Activated naive CD4-positive, alpha-beta T cell treated with anti-CD3 and anti-CD28 coated beads, Interleukin-2, amount 10 ng/mL, durations not matched to agents 7 days and 5 days (primary cell): Measurements from ENCODE around the gene SS18.

Experiments used
- CTCF ChIA-PET: fragments of 350-600 bp; sonication (Branson Sonifier 250); formaldehyde crosslinking; loops from one replicate; lab custom pipeline; 2021; ENCODE audit warnings: antibody characterized with exemption; lab: Charles Lee
- DNase-seq: peaks from one replicate; pipeline ENCODE4 v3.0.0-alpha.2; 2020
- H3K27ac Mint-ChIP-seq: one replicate; pipeline ENCODE4 v1.8.0; 2021; ENCODE audit warnings: mild to moderate bottlenecking, moderate library complexity, mixed read lengths
- H3K27me3 Mint-ChIP-seq: one replicate; pipeline ENCODE4 v1.8.0; 2021; ENCODE audit warnings: mild to moderate bottlenecking, mixed read lengths
- H3K36me3 Mint-ChIP-seq: one replicate; pipeline ENCODE4 v1.8.0; 2021; ENCODE audit warnings: mixed read lengths
- H3K4me1 Mint-ChIP-seq: one replicate; pipeline ENCODE4 v1.8.0; 2021; ENCODE audit warnings: mixed read lengths
- H3K4me3 Mint-ChIP-seq: one replicate; pipeline ENCODE4 v1.8.0; 2021; ENCODE audit warnings: mild to moderate bottlenecking, moderate library complexity, mixed read lengths
- H3K9me3 Mint-ChIP-seq: one replicate; pipeline ENCODE4 v1.8.0; 2021; ENCODE audit warnings: mixed read lengths

SS18 gene

GRCh38 chr18:26003817-26004216 lies 86.6 kb downstream of the SS18 start:
- H3K36me3 Mint-ChIP-seq = no peaks in the 10 kb centered on the region
- CTCF ChIA-PET = no interaction called here

DNA sequence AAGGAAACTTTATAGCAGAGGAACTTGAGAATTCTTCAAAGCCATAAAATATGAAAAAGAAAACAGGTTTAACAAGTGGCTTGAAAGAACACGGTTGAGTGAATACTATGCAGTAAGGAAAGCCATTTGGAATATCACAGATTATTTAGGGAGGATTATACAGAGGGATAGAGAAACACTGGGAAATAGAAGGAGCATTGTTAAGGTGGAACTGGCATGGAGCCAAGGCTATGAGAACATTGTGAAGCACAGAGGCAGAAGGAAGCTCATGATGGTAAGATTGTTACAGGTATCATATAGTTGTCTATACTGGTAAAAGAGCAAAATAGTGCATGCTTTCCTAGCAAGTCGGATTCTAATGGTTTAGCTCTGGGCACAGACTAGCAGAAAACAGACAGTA lies 87.1 kb downstream of the SS18 start:
- Mint-ChIP-seq H3K27me3 (no peaks in the 10 kb centered on the region), H3K27ac (no peak overlapping the region), H3K4me3 (no peak overlapping the region), H3K36me3 (no peaks in the 10 kb centered on the region), H3K9me3 (no peaks in the 10 kb centered on the region), H3K4me1 (no peaks in the 10 kb centered on the region)
- no peak for DNase-seq
- CTCF ChIA-PET = no interaction called here

More at GRCh38 chr18:26003817-26004216, 86.6 kb downstream of the SS18 start:
- Mint-ChIP-seq H3K4me3 (no peak overlapping the region), H3K27ac (no peak overlapping the region), H3K27me3 (no peaks in the 10 kb centered on the region), H3K4me1 (no peaks in the 10 kb centered on the region), H3K9me3 (no peaks in the 10 kb centered on the region)
- no peak for DNase-seq

GRCh38 chr18:26002375-26002910 lies 88.0 kb downstream of the SS18 start:
- Mint-ChIP-seq H3K36me3 (no peaks in the 10 kb centered on the region), H3K4me1 (no peaks in the 10 kb centered on the region), H3K4me3 (no peak overlapping the region), H3K27ac (no peak overlapping the region), H3K9me3 (no peaks in the 10 kb centered on the region), H3K27me3 (no peaks in the 10 kb centered on the region)
- CTCF ChIA-PET = no interaction called here
- DNase-seq = no peak

DNA sequence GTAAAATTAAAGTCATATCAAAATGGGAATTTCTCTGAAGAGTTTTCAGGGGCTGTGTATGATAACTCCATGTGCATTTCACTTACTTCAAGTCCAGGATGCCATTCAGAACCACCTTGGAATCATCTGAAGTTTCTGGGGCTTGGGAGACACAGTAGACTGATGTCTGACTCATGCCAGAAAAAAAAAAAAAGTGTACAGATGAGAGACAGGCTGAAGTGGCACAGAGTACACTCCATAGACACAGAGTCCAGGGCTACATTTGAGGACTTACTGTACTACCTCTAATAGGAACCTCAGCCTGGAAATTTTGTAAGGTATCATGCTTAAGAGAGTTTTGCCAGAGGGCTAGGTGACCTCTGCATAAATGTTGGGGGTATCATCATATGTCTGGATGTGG lies 92.0 kb downstream of the SS18 start:
- H3K4me1 Mint-ChIP-seq = no peaks in the 10 kb centered on the region
- no peak for DNase-seq

DNA sequence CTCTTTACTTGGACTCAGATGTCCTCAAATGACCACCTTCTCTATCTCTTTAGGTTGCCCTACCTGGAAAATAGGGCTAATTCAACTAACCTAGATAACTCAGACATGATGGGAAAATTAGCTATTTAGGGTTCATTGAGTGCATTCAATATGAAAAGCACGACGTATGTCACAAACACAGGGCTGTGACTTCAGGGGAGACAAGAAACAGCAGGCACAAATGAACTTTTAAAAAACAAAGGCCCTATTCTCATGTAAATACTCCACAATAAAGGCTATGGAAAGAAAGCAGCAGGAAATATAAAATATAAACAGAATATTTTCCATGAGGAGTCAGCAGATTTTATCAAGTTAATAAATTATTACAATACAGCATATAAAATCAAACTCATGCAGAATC lies 97.8 kb downstream of the SS18 start:
- H3K27me3 Mint-ChIP-seq = peaks cover 6% of the 10 kb centered on the region
- no peak overlapping the region for H3K4me3 Mint-ChIP-seq

More for the DNA sequence above, 92.0 kb downstream of the SS18 start:
- no peaks in the 10 kb centered on the region for H3K9me3 Mint-ChIP-seq
- no peaks in the 10 kb centered on the region for H3K36me3 Mint-ChIP-seq
- H3K27ac Mint-ChIP-seq = no peak overlapping the region
- H3K4me3 Mint-ChIP-seq = no peak overlapping the region
- no peaks in the 10 kb centered on the region for H3K27me3 Mint-ChIP-seq
- CTCF ChIA-PET = no interaction called here

DNA sequence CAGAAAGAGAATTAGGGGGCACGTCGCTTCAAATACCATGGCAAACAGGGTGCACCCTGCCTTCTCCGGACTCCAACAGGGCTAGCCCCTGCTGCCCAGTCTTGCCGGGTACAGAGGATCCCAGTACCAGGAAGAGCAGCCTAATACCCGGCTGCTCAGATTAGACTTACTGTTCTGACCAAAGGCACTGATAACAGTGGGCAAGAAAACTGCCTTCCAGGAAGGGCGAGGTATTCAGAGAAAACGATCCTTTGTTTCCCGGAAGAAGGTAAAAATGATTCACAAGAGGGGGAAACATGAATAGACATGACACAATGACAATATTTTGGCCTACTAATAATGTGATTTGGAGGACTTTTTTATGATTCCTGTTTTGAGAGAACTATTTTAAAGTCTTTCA lies 99.9 kb downstream of the SS18 start:
- CTCF ChIA-PET = no interaction called here
- Mint-ChIP-seq H3K4me3 (no peak overlapping the region), H3K27ac (no peak overlapping the region), H3K9me3 (no peaks in the 10 kb centered on the region), H3K4me1 (no peaks in the 10 kb centered on the region), H3K36me3 (no peaks in the 10 kb centered on the region), H3K27me3 (peaks cover 7% of the 10 kb centered on the region)
- DNase-seq = no peak

More for the DNA sequence above, 97.8 kb downstream of the SS18 start:
- no peaks in the 10 kb centered on the region for H3K4me1 Mint-ChIP-seq
- H3K9me3 Mint-ChIP-seq = no peaks in the 10 kb centered on the region
- DNase-seq = no peak
- CTCF ChIA-PET = interaction anchor here (0.7 kb wide), 1 partner anchor 97 kb away, joined by 4 read pairs; no protein-coding TSS in a partner anchor
- no peaks in the 10 kb centered on the region for H3K36me3 Mint-ChIP-seq
- no peak overlapping the region for H3K27ac Mint-ChIP-seq

DNA sequence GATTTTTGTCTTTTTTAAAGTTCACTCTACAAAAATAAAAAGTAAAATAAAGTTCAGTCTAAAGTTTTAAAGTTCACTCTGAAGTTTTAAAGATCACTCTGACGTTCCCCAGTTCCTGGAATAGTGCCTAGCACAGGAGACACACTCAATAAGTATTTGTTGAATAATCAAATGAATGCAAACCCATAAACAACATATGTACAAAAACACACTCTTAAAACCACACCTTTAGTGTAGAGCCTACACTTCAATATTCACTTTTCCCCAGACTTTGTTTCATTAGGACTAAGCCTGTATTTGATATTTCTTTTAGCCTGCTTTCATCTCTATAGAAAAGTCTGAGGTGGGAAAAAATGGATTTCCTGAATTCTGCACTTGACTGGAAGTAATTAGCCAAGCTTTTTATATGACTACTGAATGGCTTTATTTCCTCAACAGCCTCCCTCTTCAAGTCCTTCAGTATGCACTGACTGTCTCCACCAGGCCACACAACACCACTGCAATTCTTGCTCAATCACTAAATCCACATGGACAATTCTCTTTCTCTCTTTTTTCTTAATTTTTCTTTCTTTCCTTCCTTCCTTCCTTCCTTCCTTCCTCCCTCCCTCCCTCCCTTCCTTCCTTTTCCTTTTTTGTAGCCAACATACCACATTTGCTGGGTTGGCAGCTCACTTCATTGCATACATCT lies 104.6 kb downstream of the SS18 start:
- Mint-ChIP-seq H3K9me3 (no peaks in the 10 kb centered on the region), H3K27me3 (peaks cover 10% of the 10 kb centered on the region), H3K36me3 (no peaks in the 10 kb centered on the region), H3K27ac (no peak overlapping the region), H3K4me3 (no peak overlapping the region), H3K4me1 (no peaks in the 10 kb centered on the region)
- DNase-seq = no peak
- CTCF ChIA-PET = no interaction called here

GRCh38 chr18:25983730-25984129 lies 106.7 kb downstream of the SS18 start:
- no peaks in the 10 kb centered on the region for H3K9me3 Mint-ChIP-seq
- H3K4me1 Mint-ChIP-seq = no peaks in the 10 kb centered on the region
- DNase-seq = no peak
- H3K4me3 Mint-ChIP-seq = no peak overlapping the region
- CTCF ChIA-PET = no interaction called here
- no peak overlapping the region for H3K27ac Mint-ChIP-seq
- H3K36me3 Mint-ChIP-seq = no peaks in the 10 kb centered on the region
- H3K27me3 Mint-ChIP-seq = peaks cover 8% of the 10 kb centered on the region

GRCh38 chr18:25982961-25983360 lies 107.5 kb downstream of the SS18 start:
- no peak overlapping the region for H3K4me3 Mint-ChIP-seq
- H3K27me3 Mint-ChIP-seq = peaks cover 8% of the 10 kb centered on the region
- no peaks in the 10 kb centered on the region for H3K36me3 Mint-ChIP-seq
- no peaks in the 10 kb centered on the region for H3K9me3 Mint-ChIP-seq
- H3K4me1 Mint-ChIP-seq = no peaks in the 10 kb centered on the region
- H3K27ac Mint-ChIP-seq = no peak overlapping the region
- no peak for DNase-seq
- CTCF ChIA-PET = no interaction called here

DNA sequence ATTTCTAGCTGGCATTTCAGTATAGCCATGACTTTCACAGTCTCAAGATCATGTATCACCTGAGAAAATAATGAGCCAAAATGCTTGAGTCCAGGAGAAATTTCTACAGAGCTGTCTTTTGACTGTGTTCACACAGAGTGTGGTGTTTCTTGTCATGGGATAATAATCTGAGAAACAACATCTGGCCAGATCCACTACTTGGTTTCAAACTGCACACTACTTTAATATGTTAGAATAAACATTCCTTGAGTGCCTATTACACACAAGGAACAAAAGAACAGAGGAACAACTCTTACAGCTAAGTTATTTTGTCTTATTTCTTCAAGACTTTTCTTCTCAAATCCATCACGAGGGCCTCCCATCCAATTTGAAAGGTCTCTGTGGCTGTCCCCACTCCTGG lies 108.3 kb downstream of the SS18 start:
- no peaks in the 10 kb centered on the region for H3K9me3 Mint-ChIP-seq
- H3K27ac Mint-ChIP-seq = no peak overlapping the region
- no peak overlapping the region for H3K4me3 Mint-ChIP-seq

GRCh38 chr18:25979369-25980040 lies 110.9 kb downstream of the SS18 start:
- CTCF ChIA-PET = no interaction called here
- no peak for DNase-seq
- H3K4me3 Mint-ChIP-seq = no peak overlapping the region

More for the DNA sequence above, 108.3 kb downstream of the SS18 start:
- H3K4me1 Mint-ChIP-seq = peaks cover 5% of the 10 kb centered on the region
- H3K36me3 Mint-ChIP-seq = no peaks in the 10 kb centered on the region
- CTCF ChIA-PET = no interaction called here
- DNase-seq = no peak
- H3K27me3 Mint-ChIP-seq = peaks cover 8% of the 10 kb centered on the region

DNA sequence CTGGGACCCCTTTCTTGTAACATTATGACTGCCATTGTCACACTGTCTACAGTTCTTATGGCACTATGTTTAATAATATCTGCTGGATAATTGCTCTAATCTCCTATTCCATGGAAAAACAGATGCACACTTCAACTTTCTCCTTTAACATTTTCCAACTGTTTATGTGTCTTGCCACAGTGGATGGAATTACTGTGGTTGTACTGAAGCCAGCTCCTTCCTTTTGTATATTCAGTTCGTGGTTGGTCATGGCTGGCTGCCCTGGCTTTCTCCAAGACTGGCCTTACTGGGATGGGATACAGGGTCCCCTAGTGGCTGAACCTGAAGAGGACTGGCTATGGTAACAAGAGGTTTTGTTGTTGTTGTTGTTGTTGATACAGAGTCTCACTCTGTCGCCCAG lies 113.9 kb downstream of the SS18 start:
- H3K36me3 Mint-ChIP-seq = no peaks in the 10 kb centered on the region
- peaks cover 4% of the 10 kb centered on the region for H3K27me3 Mint-ChIP-seq
- peaks cover 6% of the 10 kb centered on the region for H3K4me1 Mint-ChIP-seq
- no peak overlapping the region for H3K4me3 Mint-ChIP-seq
- DNase-seq = no peak
- H3K9me3 Mint-ChIP-seq = no peaks in the 10 kb centered on the region
- H3K27ac Mint-ChIP-seq = no peak overlapping the region
- CTCF ChIA-PET = interaction anchor here (1.3 kb wide), 1 partner anchor 12 kb away, joined by 3 read pairs; no protein-coding TSS in a partner anchor

More at GRCh38 chr18:25979369-25980040, 110.9 kb downstream of the SS18 start:
- Mint-ChIP-seq H3K4me1 (peaks cover 6% of the 10 kb centered on the region), H3K9me3 (no peaks in the 10 kb centered on the region), H3K36me3 (no peaks in the 10 kb centered on the region), H3K27ac (no peak overlapping the region), H3K27me3 (peaks cover 4% of the 10 kb centered on the region)

- H3K4me1 Mint-ChIP-seq = peaks cover 6% of the 10 kb centered on the region
- no peak overlapping the region for H3K27ac Mint-ChIP-seq
- CTCF ChIA-PET = no interaction called here
- H3K27me3 Mint-ChIP-seq = peaks cover 2% of the 10 kb centered on the region
- no peaks in the 10 kb centered on the region for H3K36me3 Mint-ChIP-seq
- no peak overlapping the region for H3K4me3 Mint-ChIP-seq
- no peaks in the 10 kb centered on the region for H3K9me3 Mint-ChIP-seq
- no peak for DNase-seq
Observed at GRCh38 chr18:25974630-25975077, 115.8 kb downstream of the SS18 start.
